Mononuclear cell (primary cell): ENCODE measurements around the gene FOXF1. TPM values are rescaled to one million over a fixed set of nuclear protein-coding genes. Genes with fewer than 3 reads are reported as not detected.

Source experiments
- H3K27me3 ChIP-seq: 2 replicates; pipeline ENCODE4 v1.6.0; 2011; ENCODE audit warnings: low read length, control low read depth; ENCODE audit not compliant: insufficient read depth
- H3K4me1 ChIP-seq: 2 replicates; pipeline ENCODE4 v1.5.1; 2011; ENCODE audit warnings: mild to moderate bottlenecking, low read length, control low read depth; ENCODE audit not compliant: insufficient read depth
- H3K4me3 ChIP-seq: 2 replicates; pipeline ENCODE4 v1.5.1; 2011; ENCODE audit warnings: mild to moderate bottlenecking, low read length, moderate library complexity
- H3K9me3 ChIP-seq: 2 replicates; pipeline ENCODE4 v1.5.1; 2011; ENCODE audit warnings: low read depth, mild to moderate bottlenecking, control low read depth, low read length
- total RNA-seq: library from RNA; depleted of rRNA; stranded (reverse); fragments of >200 nt; gene quantifications from one replicate; pipeline ENCODE4 v1.2.3, GENCODE V29; 2012

FOXF1 gene
- total RNA-seq, 1 donor = under 0.01 TPM

GRCh38 chr16:86516623-86517003 lies 6.3 kb downstream of the FOXF1 start:
- Histone ChIP-seq H3K4me1 (peaks cover 10% of the 10 kb centered on the region), H3K27me3 (peaks cover 80% of the 10 kb centered on the region), H3K4me3 (no peak overlapping the region), H3K9me3 (no peaks in the 10 kb centered on the region)

DNA sequence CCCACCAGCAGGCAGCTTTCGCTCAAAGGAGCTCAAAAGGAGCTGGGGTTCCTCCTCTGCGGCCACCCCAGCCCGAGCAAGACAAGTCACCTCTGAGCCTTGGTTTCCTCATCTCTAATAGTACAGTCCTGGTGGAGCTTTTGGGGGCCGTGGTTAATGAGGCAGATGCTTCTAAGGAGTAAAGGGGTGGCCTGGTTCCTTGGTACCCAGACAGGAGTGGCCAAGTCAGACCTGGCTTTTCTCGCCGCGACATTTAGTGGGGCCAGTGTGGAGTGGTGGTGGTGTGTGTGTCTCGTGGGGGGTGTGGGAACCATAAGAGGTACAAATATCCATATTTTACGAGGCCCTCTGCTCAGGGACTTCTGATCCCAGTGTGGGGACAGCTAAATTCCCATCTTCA lies 6.7 kb downstream of the FOXF1 start:
- H3K4me3 ChIP-seq = no peak overlapping the region
- peaks cover 77% of the 10 kb centered on the region for H3K27me3 ChIP-seq
- peaks cover 10% of the 10 kb centered on the region for H3K4me1 ChIP-seq
- H3K9me3 ChIP-seq = no peaks in the 10 kb centered on the region

DNA sequence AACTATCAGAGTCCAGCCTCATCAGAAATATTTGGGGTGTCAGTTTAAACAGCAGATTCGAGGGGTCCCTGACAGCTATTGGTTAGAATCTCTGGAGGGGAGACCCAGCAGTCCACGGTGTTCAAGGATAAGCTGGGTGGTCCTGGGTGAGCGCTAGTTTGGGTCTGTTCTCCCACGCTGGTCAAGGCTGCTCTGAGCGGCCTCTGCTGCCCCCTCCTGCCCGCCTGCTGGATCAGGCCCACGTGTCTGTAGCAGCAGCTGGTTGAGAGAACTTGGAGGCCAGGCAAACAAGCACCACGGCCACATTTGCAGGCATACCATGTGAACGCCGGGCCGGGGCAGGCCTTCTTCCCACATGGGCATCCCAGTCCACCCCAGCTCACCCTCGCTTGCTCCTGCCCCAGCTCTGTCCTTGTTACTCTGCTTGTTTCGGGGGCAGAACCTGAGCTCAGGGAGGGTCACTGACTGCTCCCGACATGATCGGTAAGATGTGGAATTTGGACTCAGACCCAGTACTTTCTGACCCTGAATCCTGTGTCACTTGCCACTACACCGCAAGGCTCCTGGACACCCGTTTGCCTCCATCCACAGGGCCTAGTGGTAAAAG lies 7.4 kb downstream of the FOXF1 start:
- Histone ChIP-seq H3K4me3 (no peak overlapping the region), H3K4me1 (peaks cover 10% of the 10 kb centered on the region), H3K27me3 (peaks cover 70% of the 10 kb centered on the region), H3K9me3 (no peaks in the 10 kb centered on the region)

DNA sequence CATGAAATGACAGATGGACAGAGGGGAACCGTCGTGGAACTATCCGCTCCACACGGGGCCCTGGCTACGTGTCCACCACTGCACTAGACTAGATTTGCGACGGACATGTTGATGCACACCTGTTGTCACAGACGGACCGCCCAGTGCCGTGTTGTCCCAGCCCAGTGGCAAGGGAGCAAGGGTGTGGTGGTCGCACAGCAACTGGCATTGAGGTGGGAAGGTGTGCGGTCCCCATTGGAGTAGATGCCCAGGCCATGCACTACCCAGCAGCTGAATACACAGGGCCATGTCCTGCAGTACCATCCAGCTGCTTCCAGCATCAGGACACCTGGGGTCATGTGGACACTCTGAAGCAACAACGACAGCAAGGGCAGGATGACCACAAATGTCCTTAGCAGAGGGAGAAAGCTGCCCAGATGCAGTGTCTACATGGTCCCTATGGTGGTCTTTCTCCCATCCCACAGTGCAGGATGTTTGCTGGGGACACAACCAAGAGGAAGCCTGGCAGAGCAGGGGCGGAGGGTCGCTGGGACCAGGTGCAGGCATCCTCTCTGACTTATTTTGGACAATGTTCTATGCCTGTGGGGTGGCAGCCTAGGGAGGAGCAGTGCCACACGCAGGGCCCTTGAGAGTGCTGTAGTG lies 8.8 kb downstream of the FOXF1 start:
- peaks cover 56% of the 10 kb centered on the region for H3K27me3 ChIP-seq
- H3K4me3 ChIP-seq = no peak overlapping the region
- H3K4me1 ChIP-seq = peaks cover 10% of the 10 kb centered on the region
- H3K9me3 ChIP-seq = no peaks in the 10 kb centered on the region

GRCh38 chr16:86519649-86520316 lies 9.5 kb downstream of the FOXF1 start:
- peaks cover 50% of the 10 kb centered on the region for H3K27me3 ChIP-seq
- peaks cover 10% of the 10 kb centered on the region for H3K4me1 ChIP-seq
- no peak overlapping the region for H3K4me3 ChIP-seq
- no peaks in the 10 kb centered on the region for H3K9me3 ChIP-seq

DNA sequence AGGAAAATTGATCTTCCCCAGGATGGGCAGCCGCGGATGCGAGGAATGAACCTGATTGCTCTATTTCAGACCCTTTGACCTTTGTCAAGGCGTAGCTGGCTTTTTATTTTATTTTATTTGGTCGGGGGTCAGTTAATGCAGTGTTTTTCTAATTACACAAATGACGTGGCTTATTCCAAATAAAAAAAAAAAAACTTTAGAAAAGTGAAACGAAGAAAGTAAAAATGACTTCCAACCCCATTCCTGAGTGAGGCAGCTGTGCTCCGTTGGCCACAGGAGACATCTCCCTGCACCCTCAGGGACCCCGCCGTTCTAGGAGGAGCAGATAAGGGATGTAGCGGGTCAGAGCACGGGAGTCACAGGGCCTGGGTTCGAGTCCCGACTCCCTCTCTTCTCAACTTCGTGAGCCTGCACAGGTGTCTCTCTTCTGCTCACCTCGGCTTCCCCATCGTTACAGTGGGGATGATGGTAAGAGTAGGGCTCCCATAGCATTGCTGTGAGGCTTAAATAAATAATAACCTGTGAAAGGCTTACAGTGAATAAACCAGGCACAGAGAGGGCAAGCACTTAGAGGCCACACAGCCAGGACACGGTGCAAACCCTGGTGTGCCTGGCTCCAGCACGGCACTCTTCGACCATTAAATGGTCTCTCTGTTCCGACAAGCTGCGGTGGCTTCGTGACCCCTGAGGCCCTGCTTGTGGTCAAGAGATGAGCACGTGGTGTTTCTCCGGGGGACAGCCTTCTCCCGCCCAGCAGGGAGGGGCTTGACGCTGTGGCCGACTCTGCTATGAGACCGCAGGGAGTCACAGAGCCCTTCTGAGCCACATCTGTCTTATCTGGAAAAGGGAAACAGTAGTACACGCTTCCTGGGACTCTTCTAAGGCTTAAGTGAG lies 10.2 kb downstream of the FOXF1 start:
- H3K27me3 ChIP-seq = peaks cover 42% of the 10 kb centered on the region
- peaks cover 10% of the 10 kb centered on the region for H3K4me1 ChIP-seq
- no peaks in the 10 kb centered on the region for H3K9me3 ChIP-seq
- no peak overlapping the region for H3K4me3 ChIP-seq

- Histone ChIP-seq H3K4me3 (no peak overlapping the region), H3K9me3 (no peaks in the 10 kb centered on the region), H3K4me1 (peaks cover 10% of the 10 kb centered on the region), H3K27me3 (peaks cover 33% of the 10 kb centered on the region)
Measured at GRCh38 chr16:86521236-86522197, 11.2 kb downstream of the FOXF1 start.

GRCh38 chr16:86522634-86523033 lies 12.3 kb downstream of the FOXF1 start:
- H3K27me3 ChIP-seq = peaks cover 21% of the 10 kb centered on the region
- no peaks in the 10 kb centered on the region for H3K9me3 ChIP-seq
- H3K4me1 ChIP-seq = peaks cover 10% of the 10 kb centered on the region
- H3K4me3 ChIP-seq = no peak overlapping the region

DNA sequence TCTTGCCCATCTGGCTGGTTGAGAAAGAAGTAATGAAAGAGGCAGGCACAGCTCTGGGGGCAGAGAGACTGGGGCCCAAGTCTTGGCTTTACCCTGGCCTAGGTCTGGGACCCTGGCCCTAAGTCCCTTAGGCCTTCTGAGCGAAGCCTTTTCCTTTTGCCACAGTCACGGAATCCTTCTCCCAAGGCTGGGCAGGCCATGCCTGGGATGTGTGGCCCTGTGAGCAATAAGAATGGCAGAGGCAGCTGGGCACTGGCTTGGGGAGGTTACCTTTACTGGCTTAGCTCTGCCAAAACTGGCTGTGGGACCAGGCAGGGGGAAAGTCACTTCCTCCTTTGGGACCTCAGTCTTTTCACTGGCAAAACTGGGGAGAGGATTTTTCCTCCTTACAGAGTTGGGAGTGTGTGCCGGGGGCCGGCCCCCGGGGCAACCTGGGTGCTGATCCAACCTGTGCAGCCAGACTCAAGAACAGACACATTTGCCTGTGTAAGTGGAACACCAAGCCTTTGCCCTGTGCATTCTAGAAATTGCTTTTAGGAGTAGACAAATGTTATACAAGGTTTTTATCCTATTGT lies 12.9 kb downstream of the FOXF1 start:
- H3K4me3 ChIP-seq = no peak overlapping the region
- H3K9me3 ChIP-seq = no peaks in the 10 kb centered on the region
- H3K4me1 ChIP-seq = peaks cover 10% of the 10 kb centered on the region
- H3K27me3 ChIP-seq = peaks cover 15% of the 10 kb centered on the region

DNA sequence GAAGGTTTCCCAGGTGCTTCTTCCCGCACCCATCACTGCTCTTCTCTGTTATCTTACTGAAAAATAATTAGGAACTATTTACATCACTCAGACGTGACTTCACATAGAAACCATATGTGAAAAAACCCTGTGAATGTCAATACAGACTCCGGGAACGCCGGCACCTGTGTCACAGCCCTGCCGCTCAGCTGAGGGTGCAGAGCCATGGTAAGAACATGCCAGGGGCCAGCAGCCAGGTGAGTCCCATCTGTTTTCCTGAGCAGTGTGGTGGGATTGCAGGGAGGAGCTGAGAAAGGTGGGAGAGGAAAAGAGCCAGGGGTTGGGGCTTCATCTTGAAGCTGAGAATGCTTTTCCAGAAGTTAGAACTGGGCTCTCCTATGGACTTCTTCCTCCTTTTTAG lies 13.7 kb downstream of the FOXF1 start:
- H3K27me3 ChIP-seq = peaks cover 14% of the 10 kb centered on the region
- H3K4me3 ChIP-seq = no peak overlapping the region
- peaks cover 10% of the 10 kb centered on the region for H3K4me1 ChIP-seq
- H3K9me3 ChIP-seq = no peaks in the 10 kb centered on the region

DNA sequence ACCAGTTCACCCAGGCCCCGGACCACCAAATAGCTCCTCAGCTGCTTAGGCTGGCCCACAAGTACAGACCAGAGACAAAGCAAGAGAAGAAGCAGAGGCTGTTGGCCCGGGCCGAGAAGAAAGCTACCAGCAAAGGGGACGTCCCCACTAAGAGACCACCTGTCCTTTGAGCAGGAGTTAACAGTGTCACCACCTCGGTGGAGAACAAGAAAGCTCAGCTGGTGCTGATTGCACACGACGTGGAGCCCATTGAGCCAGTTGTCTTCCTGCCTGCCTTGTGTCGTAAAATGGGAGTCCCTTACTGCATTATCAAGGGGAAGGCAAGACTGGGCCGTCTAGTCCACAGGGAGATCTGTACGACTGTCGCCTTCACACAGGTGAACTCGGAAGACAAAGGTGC lies 15.4 kb downstream of the FOXF1 start:
- no peak overlapping the region for H3K4me3 ChIP-seq
- peaks cover 4% of the 10 kb centered on the region for H3K27me3 ChIP-seq
- no peaks in the 10 kb centered on the region for H3K9me3 ChIP-seq
- no peaks in the 10 kb centered on the region for H3K4me1 ChIP-seq

DNA sequence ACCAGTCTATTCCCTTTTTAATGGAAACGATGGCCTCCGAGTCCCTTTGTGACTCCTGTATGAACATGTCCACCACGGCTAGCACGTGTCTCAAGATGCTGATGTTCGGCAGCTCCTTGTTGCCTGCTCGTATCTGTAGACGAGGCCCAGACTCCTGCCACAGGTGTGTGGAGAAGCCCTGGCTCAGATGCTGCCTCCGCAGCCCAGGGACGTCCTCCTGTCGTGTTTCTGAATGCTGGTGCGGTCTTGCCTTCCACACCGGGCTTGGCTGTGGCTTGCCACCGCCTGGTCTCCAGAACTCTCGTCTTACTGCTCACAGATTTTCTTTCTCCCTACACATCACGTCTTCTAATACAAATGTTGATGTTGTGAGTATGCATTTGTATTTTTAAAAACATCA lies 17.0 kb downstream of the FOXF1 start:
- H3K27me3 ChIP-seq = no peaks in the 10 kb centered on the region
- no peaks in the 10 kb centered on the region for H3K4me1 ChIP-seq
- H3K4me3 ChIP-seq = no peak overlapping the region
- H3K9me3 ChIP-seq = no peaks in the 10 kb centered on the region

DNA sequence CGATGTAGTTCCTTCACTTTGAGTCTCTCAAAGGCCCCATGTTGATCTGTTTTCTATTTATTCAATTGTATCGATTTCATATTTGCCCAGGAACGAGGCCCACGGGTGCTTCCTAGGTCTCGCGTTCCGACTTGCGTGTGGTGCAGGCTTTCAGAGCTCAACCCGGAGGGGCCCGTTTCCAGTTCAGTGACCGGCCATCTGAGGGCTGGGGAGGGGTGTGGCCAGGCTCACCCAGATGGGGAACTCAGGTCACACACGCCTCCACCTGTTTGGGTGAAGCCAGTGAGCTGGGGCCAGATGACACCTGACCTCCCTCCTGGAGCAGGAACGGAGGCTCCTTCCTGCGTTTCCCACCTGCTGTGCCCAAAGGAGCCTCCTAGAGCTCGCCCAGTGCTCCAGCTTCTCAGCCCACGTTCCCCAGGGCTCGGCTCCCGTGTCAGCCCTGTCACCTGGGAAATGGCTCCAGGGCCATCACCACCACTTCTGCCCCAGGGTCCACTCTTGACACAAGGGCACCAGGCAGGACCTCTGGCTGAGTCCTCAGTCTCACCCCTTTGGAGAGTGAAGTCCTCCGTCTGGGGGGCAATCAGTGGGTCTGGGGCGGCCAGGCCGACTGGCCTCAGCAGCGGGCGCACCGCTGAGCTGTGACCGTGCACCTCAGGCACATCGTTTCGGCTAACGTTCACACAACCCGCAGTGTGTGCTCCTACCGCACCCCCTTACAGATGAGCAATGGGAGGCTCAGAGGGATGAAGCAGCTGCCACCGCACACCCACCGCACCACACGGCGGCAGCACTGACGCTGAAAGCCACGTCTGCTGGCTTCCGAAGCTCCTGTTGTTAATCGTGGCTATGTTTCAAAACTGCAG lies 18.0 kb downstream of the FOXF1 start:
- Histone ChIP-seq H3K27me3 (no peaks in the 10 kb centered on the region), H3K9me3 (no peaks in the 10 kb centered on the region), H3K4me1 (no peaks in the 10 kb centered on the region), H3K4me3 (no peak overlapping the region)
